ENCODE measurements around the gene DOCK1.

DOCK1 gene

DNA sequence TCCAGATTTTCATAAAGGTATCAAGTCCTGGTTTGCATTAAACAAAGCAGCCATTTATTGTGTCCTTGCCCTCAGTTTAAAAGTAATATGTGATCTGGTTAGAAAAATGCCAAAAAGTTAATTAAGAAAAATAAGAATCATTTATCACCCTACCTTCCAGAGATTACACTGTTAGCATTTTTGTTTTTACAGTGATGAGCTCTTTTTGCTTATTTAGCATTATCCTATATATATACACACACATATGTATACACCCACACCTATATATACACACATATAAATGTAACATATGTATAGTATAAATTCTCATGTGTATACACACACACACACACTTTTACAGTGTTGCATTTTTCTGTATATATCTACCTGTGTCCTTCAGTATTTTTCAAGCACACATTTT, 163.3 kb downstream of the DOCK1 start:
- TF ChIP-seq CTCF (IDR thresholded peaks at IDR 0.05; ENCODE audit: low read length, missing control alignments): no peak
- DNase-seq (ENCODE audit: low read depth): no peak
- H3K4me3 ChIP-seq (replicated peaks; ENCODE audit: low read depth, low read length): no peak overlapping the region

- no peak for DNase-seq (ENCODE audit: low read depth)
- no peak for TF ChIP-seq CTCF (IDR thresholded peaks at IDR 0.05; ENCODE audit: low read length, missing control alignments)
Measured at GRCh38 chr10:127069436-127069835, 164.2 kb downstream of the DOCK1 start.

GRCh38 chr10:127071126-127071525, 165.9 kb downstream of the DOCK1 start:
- no peak overlapping the region for H3K4me3 ChIP-seq (replicated peaks; ENCODE audit: low read depth, low read length)
- no peak for DNase-seq (ENCODE audit: low read depth)

More at GRCh38 chr10:127069436-127069835, 164.2 kb downstream of the DOCK1 start:
- H3K4me3 ChIP-seq (replicated peaks; ENCODE audit: low read depth, low read length): no peak overlapping the region

DNA sequence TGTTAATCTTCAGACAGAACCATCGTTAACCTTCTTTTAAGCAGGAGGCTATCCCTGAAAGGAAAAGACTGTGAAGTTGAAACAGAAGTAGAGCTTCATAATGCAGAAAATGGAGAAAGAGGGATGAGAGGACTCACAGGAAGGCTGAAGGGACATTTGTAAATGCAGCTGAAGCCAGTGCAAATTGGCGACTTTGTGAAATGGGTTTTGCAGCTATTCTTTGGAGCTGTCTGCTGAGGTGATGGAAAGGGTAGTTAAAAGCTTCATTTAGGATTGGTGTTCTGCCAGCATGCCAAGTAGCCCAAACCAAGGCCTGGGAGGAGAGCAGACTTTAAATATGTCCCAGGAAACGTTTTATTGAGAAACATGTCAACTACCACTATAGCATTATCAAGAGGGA, 168.4 kb downstream of the DOCK1 start:
- H3K4me3 ChIP-seq (replicated peaks; ENCODE audit: low read depth, low read length): no peak overlapping the region
- TF ChIP-seq CTCF (IDR thresholded peaks at IDR 0.05; ENCODE audit: low read length, missing control alignments): no peak
- DNase-seq (ENCODE audit: low read depth): no peak

More at GRCh38 chr10:127071126-127071525, 165.9 kb downstream of the DOCK1 start:
- no peak for TF ChIP-seq CTCF (IDR thresholded peaks at IDR 0.05; ENCODE audit: low read length, missing control alignments)

GRCh38 chr10:127079392-127079791, 174.2 kb downstream of the DOCK1 start:
- H3K4me3 ChIP-seq (replicated peaks; ENCODE audit: low read depth, low read length): no peak overlapping the region
- TF ChIP-seq CTCF (IDR thresholded peaks at IDR 0.05; ENCODE audit: low read length, missing control alignments): no peak
- no peak for DNase-seq (ENCODE audit: low read depth)

DNA sequence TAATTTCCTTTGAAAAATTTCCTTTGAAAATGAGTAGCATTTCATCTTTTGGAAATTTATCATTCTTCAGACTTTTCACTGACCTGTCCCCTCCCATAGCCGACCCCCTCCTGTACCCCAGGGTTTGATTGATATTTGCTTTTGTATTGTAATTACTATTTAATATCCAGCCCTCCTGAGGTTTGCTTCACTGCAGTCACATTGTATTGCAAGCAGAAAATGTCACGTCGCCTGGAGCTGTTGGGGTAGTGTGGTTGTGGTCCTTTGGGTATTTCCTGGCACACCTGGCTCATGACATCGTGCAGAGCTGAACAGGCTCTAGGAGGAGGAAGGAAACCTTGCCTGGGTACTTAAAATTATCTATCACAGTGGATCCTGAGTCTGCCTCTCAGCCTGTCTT, 175.1 kb downstream of the DOCK1 start:
- no peak overlapping the region for H3K4me3 ChIP-seq (replicated peaks; ENCODE audit: low read depth, low read length)
- no peak for DNase-seq (ENCODE audit: low read depth)
- TF ChIP-seq CTCF (IDR thresholded peaks at IDR 0.05; ENCODE audit: low read length, missing control alignments): no peak

DNA sequence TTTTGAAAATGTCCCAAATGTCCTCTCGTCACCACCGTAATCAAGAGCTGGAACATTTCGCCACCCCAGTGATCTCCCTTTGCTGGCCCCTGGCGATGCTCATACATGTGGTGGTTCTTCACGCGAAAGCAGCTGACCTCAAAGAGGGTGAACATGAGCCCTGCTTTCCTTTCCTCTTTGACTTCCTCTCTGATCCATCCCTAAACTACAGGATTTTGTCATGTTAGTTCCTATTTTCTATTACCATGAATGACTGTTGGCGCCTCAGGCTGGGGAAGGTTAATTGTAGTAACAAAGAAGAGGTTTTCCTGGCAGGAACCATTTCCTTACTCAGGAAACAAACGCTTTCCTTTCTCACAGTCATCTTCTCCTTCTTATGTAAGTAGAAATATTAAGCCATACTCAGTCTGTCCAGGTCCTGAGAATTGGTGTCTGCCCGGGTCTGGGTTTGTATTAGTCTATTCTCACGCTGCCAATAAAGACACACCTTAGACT, 176.7 kb downstream of the DOCK1 start:
- H3K4me3 ChIP-seq (replicated peaks; ENCODE audit: low read depth, low read length): no peak overlapping the region
- no peak for DNase-seq (ENCODE audit: low read depth)
- TF ChIP-seq CTCF (IDR thresholded peaks at IDR 0.05; ENCODE audit: low read length, missing control alignments): no peak

Measured in fibroblast of pulmonary artery (primary cell).